Body of pancreas (tissue), 4 donors: ENCODE results near the gene TMEM190. TPM values are rescaled to one million over a fixed set of nuclear protein-coding genes. Genes with fewer than 3 reads are reported as not detected.

Experiments used
- ATAC-seq: fragments of 150-250 bp; one replicate; pipeline ENCODE4 v1.9.1; 2016
- DNase-seq, 4 donors: peaks; one replicate each; pipeline ENCODE4 v3.0.0-alpha.2; 2019
- H3K27ac ChIP-seq, 4 donors: fragments of 200-600 bp; sonication (generic); 1 replicate in 3 of 4; 2 replicates in 1 of 4; pipeline versions ENCODE4 v1.5.1 to v1.6.1; 2016 to 2019; ENCODE audit warnings: mild to moderate bottlenecking in 1 of 4, mixed read lengths in 1 of 4, moderate library complexity in 1 of 4
- H3K27me3 ChIP-seq, 2 donors: fragments of 200-600 bp; sonication (generic); one replicate each; pipeline ENCODE4 v1.6.0; 2016; ENCODE audit warnings: mild to moderate bottlenecking in 1 of 2
- H3K36me3 ChIP-seq, 2 donors: fragments of 200-600 bp; sonication (generic); replicated peaks in 1 of 2; 2 replicates each; pipeline ENCODE4 v1.5.1; 2016; ENCODE audit warnings: low read depth in 2 of 2; ENCODE audit not compliant: insufficient read depth in 1 of 2
- H3K4me1 ChIP-seq: fragments of 200-600 bp; sonication (generic); one replicate; pipeline ENCODE4 v1.6.0; 2016
- H3K4me3 ChIP-seq, 2 donors: fragments of 200-600 bp; sonication (generic); 1 replicate in 1 of 2; 2 replicates in 1 of 2; pipeline ENCODE4 v1.5.1; 2016 to 2019
- H3K9me3 ChIP-seq, 3 donors: fragments of 200-600 bp; sonication (generic); 1 replicate in 2 of 3; 2 replicates in 1 of 3; pipeline ENCODE4 v1.5.1; 2016
- CTCF ChIP-seq, 7 experiments: fragments of 450-650 bp in 4 of 7; fragments of 200-600 bp in 3 of 7; sonication (generic) in 3 of 7; IDR thresholded peaks; one replicate each; pipeline ENCODE4 v1.5.1; 2016 to 2019; ENCODE audit warnings: antibody characterized with exemption in 7 of 7
- POLR2A ChIP-seq, 3 donors: fragments of 450-650 bp; IDR thresholded peaks; one replicate each; pipeline ENCODE4 v1.6.1; 2016; ENCODE audit warnings: antibody characterized with exemption in 3 of 3, mild to moderate bottlenecking in 2 of 3
- WGBS, 2 donors: methylation state at CpG; one replicate each; pipeline ENCODE4 v1.1.5; 2017; 5-methylcytosine and 5-hydroxymethylcytosine counted together
- intact Hi-C: fragments of 100-400 bp; cut with DNase I; formaldehyde crosslinking; loops from one replicate; pipeline ENCODE4 v1.15.1; 2023
- total RNA-seq, 2 donors: library from RNA; depleted of rRNA; stranded (reverse); fragments of >200 nt; gene quantifications; one replicate each; pipeline ENCODE4 v1.1.0, GENCODE V29; 2016

The TMEM190 gene
- total RNA-seq, 2 donors from 2014 or later, result not detected

DNA sequence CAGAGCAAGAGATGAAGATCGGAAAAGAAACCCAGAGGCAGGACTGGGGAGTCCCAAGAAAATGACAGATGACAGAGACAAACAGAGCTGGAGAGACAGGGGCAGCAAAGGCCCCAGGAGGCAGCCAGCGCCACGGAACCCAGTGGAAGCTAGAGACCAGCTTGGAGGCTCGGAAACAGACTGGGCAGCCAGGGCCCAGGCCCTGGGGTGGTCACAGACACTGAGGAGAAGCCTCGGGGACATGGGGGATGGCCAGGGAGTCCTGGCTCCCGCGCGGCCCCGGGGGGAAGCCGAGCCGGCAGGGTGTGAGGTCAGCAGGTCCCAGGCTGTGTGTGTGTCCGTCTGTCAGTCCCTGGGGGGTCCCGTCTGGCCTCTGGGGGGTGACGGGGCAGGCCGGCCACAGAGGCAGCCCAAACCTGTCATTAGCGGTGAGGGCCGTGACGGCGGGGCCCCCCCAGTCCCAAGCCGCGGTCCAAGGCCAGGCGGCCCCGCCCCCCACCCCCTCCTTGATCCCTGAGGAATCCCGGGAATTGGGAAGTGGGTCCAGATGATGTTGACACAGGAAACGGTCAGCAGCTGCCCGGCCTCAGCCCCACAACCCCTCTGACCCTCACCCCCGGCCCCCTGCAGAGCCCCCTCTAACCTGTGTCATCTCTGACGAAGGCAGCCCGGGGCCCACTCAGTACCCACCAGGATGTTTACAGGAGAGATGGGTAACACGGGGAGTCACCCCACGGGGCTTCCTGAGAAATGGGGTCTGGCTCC, 2.5 kb upstream of the TMEM190 start:
- no peak overlapping the region for H3K4me3 ChIP-seq
- ATAC-seq (peak; percentile 39), DNase-seq (no peak)
- H3K9me3 ChIP-seq, result no peaks in the 10 kb centered on the region
- peaks cover 0 to 28% of the 10 kb centered on the region in 2 donors for H3K27me3 ChIP-seq
- WGBS, 2 donors, result 8 to 17% methylated on average over 5 to 23 of the region's 31 CpGs
- no peak overlapping the region for H3K27ac ChIP-seq
- intact Hi-C loops, result no loop called here
- H3K36me3 ChIP-seq, result no peaks in the 10 kb centered on the region
- H3K4me1 ChIP-seq, result peaks cover 22% of the 10 kb centered on the region
- TF ChIP-seq POLR2A (IDR thresholded peaks at IDR 0.05), result no peak

DNA sequence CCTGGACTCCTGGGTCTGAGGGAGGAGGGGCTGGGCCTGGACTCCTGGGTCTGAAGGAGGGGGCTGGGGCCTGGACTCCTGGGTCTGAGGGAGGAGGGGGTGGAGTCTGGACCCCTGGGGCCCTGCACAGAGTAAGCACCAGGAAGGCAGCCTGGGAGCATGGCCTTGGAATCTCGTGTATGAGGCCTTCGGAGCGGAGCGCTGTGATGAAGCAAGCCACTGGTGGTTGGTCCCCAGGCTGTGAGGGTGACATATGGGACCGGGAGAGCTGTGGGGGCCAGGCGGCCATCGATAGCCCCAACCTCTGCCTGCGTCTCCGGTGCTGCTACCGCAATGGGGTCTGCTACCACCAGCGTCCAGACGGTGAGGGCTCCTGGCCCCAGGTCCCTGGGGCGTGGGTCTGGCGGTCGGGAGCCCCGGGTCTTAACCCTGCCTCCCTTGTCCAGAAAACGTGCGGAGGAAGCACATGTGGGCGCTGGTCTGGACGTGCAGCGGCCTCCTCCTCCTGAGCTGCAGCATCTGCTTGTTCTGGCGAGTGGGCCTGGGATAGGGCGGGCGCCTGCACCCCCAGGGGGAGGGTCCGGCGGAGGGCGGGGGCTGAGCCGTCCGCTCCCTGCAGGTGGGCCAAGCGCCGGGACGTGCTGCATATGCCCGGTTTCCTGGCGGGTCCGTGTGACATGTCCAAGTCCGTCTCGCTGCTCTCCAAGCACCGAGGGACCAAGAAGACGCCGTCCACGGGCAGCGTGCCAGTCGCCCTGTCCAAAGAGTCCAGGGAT, 918 bp downstream of the TMEM190 start:
- Histone ChIP-seq H3K4me3 (no peak overlapping the region), H3K36me3 (no peaks in the 10 kb centered on the region), H3K27ac (no peak overlapping the region), H3K27me3 (peaks cover 0 to 14% of the 10 kb centered on the region in 2 donors), H3K4me1 (peaks cover 22% of the 10 kb centered on the region), H3K9me3 (no peaks in the 10 kb centered on the region)
- intact Hi-C loops, result no loop called here
- TF ChIP-seq POLR2A (IDR thresholded peaks at IDR 0.05) (no peak), CTCF (IDR thresholded peaks at IDR 0.05) (no peak)
- no peak for ATAC-seq
- 27 to 29% methylated on average over 17 to 43 of the region's 43 CpGs for WGBS, 2 donors
- no peak for DNase-seq

- Histone ChIP-seq H3K27ac (no peak overlapping the region), H3K36me3 (no peaks in the 10 kb centered on the region), H3K4me1 (peaks cover 23% of the 10 kb centered on the region), H3K9me3 (no peaks in the 10 kb centered on the region), H3K27me3 (peaks cover 0 to under 1% of the 10 kb centered on the region in 2 donors), H3K4me3 (no peak overlapping the region)
- ATAC-seq (no peak), DNase-seq (no peak)
- intact Hi-C loops, result no loop called here
- 73 to 85% methylated on average over 10 to 11 of the region's 11 CpGs for WGBS, 2 donors
- TF ChIP-seq CTCF (IDR thresholded peaks at IDR 0.05) (no peak), POLR2A (IDR thresholded peaks at IDR 0.05) (no peak)
These were observed 2.5 kb downstream of the TMEM190 start for GRCh38 chr19:55379174-55379573.

DNA sequence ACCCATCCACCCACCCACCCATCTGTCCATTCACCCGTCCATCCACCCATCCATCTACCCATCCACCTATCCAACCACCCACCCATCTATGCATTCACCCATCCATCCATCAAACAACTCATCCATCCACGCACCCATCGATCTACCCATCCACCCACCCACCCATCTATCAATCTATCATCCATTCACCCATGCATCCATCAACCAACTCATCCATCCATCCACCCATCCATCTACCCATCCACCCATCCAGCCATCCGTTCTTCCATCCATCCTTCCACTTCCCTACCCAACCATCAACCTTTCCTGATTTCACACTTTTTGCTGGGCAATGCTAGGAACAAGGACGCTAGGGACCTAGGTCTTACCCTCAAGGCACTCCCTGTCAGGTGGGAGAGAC, 5.4 kb downstream of the TMEM190 start:
- H3K27ac ChIP-seq, result no peak overlapping the region
- H3K4me3 ChIP-seq, result no peak overlapping the region
- WGBS, 2 donors, result 100% methylated on average over 5 of the region's 5 CpGs
- H3K27me3 ChIP-seq, result no peaks in the 10 kb centered on the region
- peaks cover 33% of the 10 kb centered on the region for H3K4me1 ChIP-seq
- H3K9me3 ChIP-seq, result no peaks in the 10 kb centered on the region
- no peak for ATAC-seq
- DNase-seq, result no peak
- TF ChIP-seq POLR2A (IDR thresholded peaks at IDR 0.05), result no peak
- no peak for TF ChIP-seq CTCF (IDR thresholded peaks at IDR 0.05)
- intact Hi-C loops, result loop anchor here (10.0 kb wide), 1 partner anchor 77 kb away; no protein-coding TSS in a partner anchor
- H3K36me3 ChIP-seq, result no peaks in the 10 kb centered on the region

GRCh38 chr19:55382522-55383054, 6.0 kb downstream of the TMEM190 start:
- no peaks in the 10 kb centered on the region for H3K27me3 ChIP-seq
- WGBS, 2 donors, result 88 to 100% methylated on average over 3 of the region's 3 CpGs
- H3K4me3 ChIP-seq, result no peak overlapping the region
- ATAC-seq (no peak), DNase-seq (no peak)
- no peak overlapping the region for H3K27ac ChIP-seq
- no peaks in the 10 kb centered on the region for H3K9me3 ChIP-seq
- TF ChIP-seq POLR2A (IDR thresholded peaks at IDR 0.05) (no peak), CTCF (IDR thresholded peaks at IDR 0.05) (no peak)
- intact Hi-C loops, result loop anchor here (10.0 kb wide), 1 partner anchor 78 kb away; no protein-coding TSS in a partner anchor
- no peaks in the 10 kb centered on the region for H3K36me3 ChIP-seq
- H3K4me1 ChIP-seq, result peaks cover 39% of the 10 kb centered on the region
